HG03139 (cell line): Measurements from ENCODE around the gene FBXO27.
A peak's percentile ranks its signal among the peaks of the same experiment; 100 is the strongest.
"Not testable (repeated sequence)": the region's sequence is repeated elsewhere in the genome, so short reads cannot be mapped to it uniquely, and the experiment has no call there.

Experiments
- ATAC-seq: cut with Tn5 transposase; IDR thresholded peaks from one replicate; pipeline ENCODE4 v1.9.1; 2021; ENCODE audit not compliant: unreplicated experiment

The FBXO27 gene

DNA sequence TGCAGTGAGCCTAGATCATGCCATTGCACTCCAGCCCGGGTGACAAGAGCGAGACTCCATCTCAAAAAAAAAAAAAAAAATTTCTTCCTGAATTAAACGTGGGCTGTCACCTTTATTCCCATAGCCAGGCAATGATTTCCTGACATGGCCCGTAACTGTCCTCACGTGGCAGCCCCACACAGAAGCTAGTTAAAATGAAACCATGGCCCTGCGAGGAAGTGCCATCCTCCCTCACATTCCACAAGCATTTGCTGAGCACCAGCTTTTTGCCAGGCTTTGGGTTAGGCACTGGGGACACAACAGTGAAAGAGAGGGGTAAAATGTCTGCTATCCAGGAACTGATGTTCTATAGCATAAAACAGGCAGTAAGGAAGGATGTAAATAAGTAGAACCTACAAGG is 13.2 kb upstream of the FBXO27 start:
- no peak for ATAC-seq

DNA sequence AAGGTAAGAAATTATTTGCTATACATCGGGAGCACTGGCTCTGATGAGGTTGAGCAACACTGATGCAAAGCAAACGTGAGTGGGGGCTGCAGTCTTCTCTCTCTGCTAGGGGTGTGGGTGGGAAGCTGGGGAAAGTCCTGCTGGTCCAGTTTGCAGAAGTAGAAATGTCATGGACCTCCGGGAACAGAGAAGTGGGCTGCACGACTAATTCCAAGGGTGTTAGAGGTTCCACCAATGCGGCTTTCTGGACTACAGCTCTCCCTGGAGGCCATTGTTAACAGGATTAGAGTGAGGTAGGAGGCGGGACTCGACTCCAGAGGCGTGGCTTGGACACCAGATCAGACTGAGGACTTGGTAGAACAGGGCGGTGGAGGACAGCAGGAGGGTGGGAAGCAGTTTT is 5.7 kb upstream of the FBXO27 start:
- ATAC-seq = no peak

DNA sequence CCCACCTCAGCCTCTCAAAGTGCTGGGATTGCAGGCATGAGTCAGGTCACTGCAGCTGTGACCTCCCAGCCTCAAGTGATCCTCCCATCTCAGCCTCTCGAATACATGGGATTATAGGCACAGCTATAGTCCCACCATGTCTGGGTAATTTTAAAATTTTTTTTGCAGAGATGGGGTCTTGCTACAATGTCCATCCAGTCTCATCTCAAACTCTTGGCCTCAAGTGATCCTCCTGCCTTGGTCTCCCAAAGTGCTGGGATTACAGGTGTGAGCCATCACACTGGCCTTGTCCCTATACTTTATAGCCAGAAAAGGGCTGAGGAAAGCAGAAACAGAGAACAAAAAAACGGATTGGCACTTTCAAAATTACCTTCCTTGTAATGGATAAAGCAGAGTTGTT is 4.8 kb upstream of the FBXO27 start:
- ATAC-seq = no peak

DNA sequence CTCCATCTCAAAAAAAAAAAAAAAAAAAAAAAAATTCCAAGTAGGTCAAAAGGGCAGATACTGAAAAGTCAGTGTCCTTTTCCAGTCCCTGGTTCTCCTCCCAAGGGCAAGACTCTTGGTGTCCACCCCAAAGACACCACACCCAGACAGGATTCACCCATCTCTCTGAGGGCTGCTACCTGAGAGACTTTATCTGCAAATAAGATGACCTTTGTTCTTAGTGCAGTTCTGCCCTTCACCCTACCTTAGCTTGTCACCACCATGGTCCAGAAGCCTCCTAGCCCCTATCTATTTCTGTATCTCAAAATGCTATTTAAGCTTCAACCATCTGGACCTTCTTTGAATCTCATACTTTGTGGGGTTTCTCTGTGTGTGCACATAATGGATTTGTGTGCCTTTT is 4.2 kb upstream of the FBXO27 start:
- no peak for ATAC-seq

DNA sequence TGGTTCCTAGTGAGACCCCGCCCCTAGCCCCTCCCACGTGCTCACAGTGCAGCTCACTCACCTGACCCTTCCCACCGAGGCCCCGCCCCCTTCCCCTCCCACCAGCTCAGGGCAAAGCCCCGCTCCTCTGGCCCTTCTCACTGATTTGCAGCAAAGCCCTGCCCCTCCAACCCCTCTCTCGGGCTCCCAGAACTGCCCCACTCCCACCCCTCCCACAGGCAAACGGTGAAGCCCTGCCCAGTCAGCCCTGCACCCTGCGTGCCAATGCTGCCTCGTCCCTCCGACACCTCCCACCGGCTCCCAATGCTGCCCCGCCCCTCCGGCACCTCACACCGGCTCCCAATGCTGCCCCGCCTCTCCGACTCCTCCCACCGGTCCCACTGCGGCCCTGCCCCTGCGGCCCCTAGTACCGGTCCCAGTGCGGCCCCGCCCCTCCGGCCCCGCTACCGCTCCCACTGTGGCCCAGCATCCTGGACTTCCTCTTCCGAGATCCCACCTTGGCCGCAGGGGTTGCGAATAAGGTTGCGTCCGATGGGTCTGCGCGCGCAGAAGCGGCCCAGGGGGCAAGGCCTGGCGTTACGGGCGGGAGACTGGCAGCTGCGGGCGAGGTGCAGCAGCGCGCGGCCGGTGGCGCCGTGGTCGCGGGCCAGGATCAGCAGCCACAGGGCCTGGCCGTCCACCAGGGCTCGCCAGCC is 834 bp downstream of the FBXO27 start:
- peak; percentile 63 for ATAC-seq

DNA sequence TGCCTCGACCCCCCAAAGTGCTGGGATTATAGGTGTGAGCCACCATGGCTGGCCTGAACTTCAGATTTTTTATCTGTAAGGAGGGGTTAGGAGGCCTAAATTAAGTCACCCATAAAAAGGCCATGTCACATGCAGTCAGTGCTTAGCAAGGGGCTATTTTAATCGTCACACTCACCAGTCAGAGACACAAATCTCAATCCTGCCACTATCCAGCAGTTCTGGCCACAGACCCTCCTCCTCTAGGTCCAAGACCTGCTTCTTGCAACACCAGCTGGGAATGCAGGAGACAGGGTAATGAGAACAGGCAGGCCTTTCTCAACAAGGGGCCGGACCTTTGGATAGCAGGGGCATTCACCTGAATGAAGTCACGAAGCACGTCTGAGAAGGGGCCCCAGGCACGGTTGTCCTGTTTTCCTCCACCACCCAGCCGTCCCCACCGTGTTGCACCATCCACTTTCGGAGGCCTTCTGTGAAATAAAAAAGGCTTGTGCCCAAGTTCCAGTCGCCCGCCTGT is 1.4 kb downstream of the FBXO27 start:
- no peak for ATAC-seq

DNA sequence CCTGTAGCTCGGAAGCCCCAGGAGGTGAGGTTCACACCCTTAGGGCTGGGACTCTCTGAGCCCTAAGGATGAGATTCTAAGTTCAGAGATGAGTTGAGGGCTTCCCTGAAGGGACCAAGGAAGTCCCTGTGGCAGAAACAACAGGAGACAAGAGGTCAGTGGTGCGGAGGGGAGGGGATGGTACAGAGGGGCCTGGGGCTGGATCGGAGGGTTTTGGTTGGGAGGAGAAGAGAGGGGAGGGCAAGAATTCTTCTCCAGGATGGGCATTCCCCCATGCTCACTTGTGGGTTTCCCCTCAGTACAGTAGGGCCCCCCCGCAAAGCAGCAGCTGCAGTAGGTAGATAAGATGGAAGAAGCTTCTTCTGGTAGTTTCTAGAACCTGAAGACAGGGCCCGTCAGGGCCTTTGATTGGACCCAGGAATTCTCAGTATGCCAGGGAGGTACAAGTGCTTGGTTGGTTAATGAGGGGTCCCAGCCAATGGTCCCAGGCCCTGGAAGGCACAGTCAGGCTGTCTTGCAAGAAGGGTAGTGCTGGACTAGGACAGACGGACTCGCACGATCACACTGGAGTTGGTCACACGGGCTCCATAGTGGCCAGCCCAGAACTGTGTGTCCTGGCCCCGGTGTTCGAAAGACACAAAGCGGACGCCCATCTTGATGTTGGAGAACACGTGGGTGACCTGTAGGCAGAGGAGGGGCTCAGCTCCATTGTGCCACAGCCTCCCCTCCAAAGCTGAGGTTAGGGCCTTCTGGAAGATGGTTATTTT is 7.3 kb downstream of the FBXO27 start:
- ATAC-seq = no peak

DNA sequence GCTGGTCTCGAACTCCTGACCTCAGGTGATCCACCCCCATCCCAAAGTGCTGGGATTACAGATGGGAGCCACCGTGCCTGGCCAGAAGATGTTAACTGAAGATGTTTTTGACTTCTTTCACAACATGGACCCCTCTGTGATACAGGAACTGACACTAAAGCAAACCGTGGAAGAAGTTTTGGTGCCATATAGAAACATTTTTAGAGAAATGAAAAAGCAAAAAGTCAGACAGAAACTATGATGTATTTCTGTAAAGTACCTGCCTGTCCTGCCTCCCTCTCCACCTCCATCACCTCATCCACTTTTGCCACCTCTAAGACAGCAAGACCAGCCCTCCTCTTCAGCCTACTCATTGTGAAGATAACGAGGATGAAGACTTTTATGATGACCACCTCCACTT is 11.3 kb downstream of the FBXO27 start:
- ATAC-seq = no peak

DNA sequence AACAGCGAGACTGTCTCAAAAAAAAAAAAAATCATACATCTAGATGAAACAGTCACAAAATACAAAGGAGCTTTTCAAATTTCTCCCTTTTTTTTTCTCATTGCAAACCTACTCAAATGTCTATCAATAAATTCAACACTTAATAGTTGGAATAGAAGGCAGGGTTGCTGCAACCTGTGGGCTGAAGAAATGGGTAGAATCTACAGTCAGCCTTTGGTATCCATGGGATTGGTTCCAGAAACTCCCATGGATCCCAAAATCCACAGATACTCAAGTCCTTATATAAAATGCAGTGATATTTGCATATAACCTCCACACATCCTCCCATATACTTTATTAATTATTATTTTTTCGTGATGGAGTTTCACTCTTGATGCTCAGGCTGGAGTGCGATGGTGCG is 14.7 kb downstream of the FBXO27 start:
- ATAC-seq = no peak

DNA sequence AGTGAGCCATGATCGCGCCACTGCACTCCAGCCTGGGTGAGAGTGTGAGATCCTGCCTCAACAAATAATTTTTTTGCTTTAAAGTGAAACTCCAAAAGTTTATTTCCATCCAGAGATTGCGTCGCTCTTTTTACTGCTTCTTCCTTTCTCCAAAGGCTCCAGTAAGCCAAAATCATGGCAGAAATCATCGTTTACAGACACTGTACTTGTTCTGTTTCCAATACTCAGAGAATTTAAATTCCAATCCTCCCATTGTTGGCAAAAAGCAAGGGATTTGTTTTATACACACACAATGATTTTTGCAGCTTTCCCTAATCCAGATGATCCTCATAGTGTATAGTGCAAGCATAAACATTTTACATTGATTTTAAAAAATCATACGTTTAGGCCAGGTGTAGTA is 15.3 kb downstream of the FBXO27 start:
- ATAC-seq = no peak

DNA sequence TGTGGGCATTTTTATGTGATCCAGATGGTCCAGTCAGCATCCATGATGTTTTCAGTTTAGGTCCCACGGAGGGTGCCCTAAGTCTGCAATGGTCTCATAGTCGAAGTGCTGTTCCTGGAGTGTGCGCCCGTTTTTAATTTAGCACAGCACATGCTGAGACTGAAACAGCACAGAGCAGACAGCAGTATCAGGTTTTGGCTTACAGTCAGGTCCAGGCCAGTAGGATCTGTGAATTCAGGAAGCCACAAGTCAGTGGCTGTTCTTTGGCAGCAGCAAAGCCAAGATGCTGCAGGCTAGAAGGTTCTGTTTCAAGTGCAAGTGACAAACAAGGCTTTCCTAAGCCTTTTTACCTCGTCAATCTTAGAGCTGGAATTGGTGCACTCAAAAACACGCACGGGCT is 18.3 kb downstream of the FBXO27 start:
- no peak for ATAC-seq

DNA sequence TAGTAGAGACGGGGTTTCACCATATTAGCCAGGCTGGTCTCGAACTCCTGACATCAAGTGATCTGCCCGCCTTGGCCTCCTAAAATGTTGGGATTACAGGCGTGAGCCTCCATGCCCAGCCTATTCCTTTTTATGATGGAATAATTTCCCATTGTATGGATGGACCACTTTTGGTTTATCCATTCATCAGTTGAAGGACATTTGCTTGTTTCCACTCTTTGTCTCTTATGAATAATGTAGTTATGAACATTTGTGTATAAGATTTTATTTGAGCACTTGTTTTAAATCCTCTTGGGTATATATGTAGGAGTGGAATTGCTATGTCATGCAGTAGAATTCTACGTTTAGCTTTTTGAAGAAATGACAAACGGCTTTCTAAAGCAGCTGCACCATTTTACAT is 23.3 kb downstream of the FBXO27 start:
- ATAC-seq = no peak

DNA sequence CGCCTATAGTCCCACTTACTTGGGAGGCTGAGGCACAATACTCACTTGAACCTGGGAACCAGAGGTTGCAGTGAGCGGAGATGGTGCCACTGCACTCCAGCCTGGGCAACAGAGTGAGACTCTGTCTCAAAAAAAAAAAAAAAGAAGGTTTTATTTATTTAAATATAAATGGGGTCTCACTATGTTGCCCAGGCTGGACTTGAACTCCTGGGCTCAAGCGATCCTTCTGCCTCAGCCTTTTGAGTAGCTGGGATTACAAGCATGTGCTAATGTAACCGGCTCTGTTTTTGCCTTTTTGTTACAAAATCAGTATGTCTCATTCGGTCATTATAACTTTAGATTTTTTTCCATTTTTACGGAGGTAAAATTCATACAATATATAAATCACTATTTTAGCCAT is 24.2 kb downstream of the FBXO27 start:
- no peak for ATAC-seq

DNA sequence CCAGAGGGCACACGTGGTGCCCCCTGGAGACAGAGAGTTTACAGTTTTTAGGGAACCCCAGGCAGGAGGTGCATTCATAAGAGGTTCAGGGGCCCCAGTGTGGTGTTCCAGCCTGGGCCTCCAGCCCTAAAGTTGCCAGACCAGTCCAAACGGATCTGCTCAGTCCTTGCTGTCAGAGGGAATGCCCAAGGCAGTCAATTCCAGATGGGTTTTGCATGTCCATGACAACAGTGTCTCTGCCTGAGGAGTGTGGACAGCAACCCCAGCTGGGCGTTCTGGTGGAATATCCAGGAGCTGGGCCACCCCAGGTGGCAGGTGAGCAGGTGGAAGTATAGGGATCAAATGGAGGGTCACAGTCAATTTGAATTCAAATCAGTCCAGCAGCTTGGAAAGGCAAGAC is 25.3 kb downstream of the FBXO27 start:
- ATAC-seq = no peak

DNA sequence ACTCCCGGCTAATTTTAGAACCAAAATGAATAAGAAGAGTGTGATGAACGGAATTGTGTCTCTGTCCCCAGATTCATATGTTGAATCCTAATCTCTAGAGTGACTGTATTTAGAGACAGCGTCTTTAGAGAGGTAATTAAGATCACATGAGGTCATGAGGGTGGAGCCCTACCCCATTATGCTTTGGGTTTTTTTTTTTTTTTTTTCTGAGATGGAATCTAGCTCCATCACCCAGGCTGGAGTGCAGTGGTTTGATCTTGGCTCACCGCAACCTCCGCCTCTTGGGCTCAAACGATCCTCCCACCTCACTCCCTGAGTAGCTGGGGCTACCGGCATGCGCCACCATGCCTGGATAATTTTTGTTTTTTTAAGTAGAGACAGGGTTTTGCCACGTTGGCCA is 27.9 kb downstream of the FBXO27 start:
- ATAC-seq = no peak

DNA sequence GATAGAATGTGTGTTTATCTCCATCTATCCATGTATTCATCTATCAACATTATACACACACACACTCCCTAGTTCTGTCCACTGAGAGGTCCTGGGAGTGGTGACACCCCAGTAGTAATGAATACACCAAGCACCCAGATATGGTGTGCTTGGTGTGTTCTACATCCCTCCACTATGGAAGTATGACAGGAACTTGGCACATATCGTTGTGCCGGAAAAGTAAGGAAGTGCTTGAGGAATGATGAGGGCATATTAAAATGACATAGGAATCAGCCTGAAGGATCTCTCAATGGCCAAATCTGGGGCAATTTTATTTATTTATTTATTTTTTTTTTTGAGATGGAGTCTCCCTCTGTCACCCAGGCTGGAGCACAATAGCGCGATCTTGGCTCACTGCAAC is 28.6 kb downstream of the FBXO27 start:
- ATAC-seq = no peak

DNA sequence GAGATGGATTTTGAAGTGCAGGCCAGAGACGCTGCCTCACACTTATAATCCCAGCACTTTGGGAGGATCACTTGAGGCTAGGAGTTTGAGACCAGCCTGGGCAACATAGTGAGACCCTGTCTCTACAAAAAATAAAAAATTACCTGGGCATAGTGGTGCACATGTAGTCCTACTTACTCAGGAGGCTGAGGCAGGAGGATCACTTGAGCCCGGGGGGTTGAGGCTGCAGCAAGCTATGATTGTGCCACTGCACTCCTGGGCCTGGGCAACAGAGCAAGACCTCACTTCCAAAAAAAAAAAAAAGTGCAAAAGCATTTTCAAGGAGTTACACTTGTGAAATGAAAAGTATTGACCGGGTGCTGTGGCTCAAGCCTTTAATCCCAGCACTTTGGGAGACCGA is 29.2 kb downstream of the FBXO27 start:
- no peak for ATAC-seq

DNA sequence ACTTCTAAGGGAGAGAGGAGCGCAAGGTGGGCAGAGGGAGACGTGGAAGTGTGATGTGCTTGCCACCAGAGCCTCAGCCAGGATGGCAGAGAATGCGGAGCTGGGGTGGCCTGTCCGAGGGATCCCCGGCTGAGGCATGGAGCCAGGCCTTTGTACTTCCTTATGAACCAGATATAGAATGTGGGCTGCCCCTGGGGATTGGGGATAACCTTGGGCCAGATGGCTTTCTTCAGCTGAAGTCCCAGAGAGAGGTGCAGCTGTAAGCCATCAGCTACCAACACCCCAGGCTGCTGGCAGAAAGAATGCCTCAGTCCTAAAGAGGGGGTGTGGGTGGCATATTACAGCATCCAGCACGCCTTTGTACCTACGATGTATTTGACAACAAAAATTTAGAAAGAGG is 31.3 kb downstream of the FBXO27 start:
- no peak for ATAC-seq

DNA sequence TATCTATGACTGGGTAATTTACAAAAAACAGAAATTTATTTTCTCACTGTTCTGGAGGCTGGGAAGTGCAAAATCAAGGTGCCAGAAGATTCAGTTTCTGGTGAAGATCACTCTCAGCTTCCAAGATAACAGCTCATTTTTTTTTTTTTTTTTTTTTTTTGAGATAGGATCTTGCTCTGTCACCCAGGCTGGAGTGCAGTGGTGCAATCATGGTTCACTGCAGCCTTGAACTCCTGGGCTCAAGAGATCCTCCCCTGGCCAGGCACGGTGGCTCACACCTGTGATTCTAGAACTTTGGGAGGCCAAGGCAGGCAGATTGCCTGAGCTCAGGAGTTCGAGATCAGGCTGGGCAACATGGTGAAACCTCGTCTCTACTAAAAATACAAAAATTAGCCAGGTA is 34.8 kb downstream of the FBXO27 start:
- ATAC-seq = not testable (repeated sequence)

DNA sequence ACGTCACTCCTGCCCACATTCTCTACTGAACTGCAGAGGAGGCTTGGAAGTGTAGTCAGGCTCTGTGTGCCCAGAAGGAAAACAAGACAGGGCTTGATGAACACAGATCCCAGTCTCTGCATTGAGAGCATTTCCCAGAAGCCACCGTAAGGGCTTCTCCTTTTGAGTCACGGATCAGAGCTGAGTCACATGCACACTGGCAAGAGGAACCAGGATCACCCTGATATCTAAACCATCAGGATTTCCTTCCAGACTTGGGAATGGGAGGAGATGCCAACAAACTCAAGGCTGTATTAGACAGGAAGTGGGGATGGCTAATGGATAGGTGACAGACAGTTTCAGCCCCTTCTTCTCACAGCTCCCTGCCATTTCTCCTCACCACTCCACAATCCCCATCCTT is 39.1 kb downstream of the FBXO27 start:
- no peak for ATAC-seq

DNA sequence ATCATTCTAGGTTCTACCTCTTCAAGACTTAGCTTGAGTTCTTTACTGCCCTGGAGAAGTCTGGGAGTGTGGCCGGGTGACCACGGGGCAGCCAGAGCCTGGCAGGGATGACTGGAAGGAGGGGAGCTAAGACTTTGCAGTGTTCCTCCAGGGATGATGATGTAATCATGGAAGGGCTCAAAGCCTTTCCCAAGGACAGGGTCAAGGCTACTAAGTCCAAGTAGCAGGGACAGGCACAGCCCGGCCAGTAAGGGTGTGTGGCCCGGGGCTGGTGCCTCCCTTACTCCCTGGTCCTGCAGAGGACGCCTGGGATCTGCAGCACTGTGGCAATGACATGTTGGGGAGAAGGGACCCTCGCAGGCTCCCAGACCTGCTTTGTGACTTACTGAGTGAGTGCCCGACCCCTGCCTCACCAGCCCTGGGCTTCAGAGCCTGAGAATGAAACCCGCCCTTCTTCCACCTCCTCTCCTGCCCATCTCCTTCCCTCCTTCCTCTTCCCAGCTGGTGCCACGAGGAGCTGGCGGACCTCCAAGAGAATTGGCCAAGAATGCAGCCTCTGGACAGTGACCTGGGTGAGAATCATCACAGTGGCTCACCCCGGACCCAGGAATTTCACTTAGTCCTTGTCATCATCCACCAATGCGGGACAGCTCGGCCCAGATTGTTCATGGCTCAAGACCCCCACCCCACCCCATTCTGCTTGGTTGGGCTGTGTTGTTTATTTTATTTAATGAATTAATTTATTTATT is 41.2 kb downstream of the FBXO27 start:
- ATAC-seq = no peak

DNA sequence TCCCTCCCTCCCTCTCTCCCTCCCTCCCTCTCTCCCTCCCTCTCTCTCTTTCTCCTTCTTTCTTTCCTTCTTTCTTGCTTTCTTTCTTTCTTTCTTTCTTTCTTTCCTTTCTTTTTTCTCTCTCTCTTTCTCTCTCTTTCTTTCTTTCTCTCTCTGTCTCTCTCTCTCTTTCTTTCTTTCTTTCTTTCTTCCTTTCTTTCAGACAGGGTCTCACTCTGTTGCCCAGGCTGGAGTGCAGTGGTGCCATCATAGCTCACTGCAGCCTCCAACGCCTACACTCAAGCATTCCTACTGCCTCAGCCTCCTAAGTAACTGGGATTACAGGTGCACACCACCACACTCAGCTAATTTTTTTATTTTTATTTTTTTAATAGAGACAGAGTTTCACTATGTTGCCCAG is 42.7 kb downstream of the FBXO27 start:
- not testable (repeated sequence) for ATAC-seq
